COLO668 (cell line): ENCODE data around the gene DCDC1.

ENCODE experiments used
- DNase-seq: peaks from one replicate; lab custom pipeline; 2025; ENCODE audit not compliant: unreplicated experiment; lab: John Stamatoyannopoulos, UW

The DCDC1 gene

DNA sequence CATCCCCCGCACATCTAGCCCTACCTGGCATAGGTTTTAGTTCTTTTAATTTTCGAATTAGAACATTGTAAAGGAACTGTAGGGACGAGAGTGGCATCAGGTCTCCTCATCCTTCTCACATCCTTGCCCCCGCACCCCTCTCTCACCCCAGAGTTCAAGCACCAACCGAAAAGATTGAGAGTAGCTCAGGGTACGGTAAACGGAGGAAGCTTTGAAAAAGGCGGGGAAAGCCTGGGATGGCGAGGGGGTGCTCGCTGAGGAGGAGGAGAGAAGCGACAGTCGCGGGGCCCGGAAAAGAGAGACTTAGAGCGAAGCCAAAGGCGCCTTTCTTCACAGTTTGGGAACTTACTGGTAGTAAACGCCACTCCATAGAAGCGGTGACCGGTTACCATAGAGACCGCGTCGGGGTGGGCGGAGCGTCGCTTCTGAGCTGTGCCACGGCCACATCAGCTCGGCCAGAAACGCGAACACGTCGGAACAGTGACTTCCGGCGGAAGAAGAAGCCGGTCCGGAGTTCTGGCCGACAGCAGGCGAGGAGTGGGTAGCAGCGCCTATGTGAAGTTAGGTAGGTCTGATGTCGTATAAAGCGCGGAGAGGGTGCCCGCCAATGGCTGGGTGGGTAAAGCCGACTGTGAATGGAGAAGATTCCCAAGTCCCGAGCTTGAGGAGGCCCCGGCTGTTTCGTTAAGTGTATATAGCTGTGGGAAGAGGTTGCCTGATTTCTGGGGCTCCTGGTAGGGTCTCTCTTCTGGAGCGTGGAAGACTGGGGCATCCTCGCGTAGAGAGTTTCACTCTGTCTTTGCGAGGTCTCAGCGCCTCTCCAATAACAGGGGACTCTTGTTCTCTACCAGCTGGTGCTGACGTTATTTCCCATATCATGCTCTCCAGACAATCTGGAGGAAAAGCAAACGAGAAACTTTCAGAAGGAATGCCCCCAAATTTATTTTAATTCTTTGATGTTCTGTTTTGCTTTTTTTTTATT, at the start of gene DCDC1, which contains the start of gene DNAJC24:
DCDC1 (minus strand) TSS at position 392 of the 982 bp plus-strand sequence. CDS start 41,459 bp downstream, outside the sequence.
DNAJC24 (plus strand) TSS at position 513 of the 982 bp plus-strand sequence. CDS start 889 bp downstream, outside the sequence.
- peak; percentile 93 for DNase-seq

GRCh38 chr11:31419138-31419537, 49.6 kb upstream of the DCDC1 start:
- DNase-seq: no peak

DNA sequence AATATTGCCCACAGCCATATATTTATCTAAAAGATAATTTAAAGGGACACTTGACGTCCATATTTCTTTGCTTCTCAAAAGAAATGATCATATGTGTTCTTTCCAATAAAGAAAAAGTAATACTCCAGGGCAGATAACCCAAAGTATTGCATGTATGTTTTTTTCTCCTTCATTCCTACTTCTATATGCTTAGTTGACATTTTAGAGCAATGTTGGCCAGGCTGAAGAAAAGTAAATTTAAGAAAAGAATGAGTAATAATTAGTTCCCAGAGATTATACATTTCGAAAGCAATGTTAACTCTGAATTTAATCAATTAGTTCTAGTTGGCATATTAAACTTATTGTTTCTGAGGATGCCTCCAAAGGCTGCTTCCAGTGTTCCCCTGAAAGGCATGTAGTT, 48.3 kb upstream of the DCDC1 start:
- DNase-seq: no peak

DNA sequence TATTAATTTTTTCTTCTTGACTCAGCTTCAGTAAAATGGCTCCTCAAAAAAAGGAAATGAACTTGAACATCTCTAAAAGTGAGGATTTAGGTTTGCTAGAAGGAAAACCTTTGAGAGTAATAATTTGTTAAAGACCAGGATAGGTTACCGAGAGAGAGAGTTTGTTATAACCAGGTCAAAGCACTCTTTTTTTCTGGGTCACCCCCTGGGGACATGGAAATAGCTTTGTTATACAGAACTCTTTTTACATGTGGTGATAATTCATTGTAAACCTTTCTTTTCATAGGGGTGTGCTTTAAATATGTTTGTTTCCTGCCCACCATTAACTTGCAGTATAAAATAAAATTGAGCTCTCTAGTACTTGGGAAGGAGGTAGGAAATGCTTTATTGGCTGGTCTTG, 47.8 kb upstream of the DCDC1 start:
- DNase-seq: no peak

GRCh38 chr11:31415435-31415834, 45.9 kb upstream of the DCDC1 start:
- DNase-seq: no peak

GRCh38 chr11:31414338-31414737, 44.8 kb upstream of the DCDC1 start:
- no peak for DNase-seq

DNA sequence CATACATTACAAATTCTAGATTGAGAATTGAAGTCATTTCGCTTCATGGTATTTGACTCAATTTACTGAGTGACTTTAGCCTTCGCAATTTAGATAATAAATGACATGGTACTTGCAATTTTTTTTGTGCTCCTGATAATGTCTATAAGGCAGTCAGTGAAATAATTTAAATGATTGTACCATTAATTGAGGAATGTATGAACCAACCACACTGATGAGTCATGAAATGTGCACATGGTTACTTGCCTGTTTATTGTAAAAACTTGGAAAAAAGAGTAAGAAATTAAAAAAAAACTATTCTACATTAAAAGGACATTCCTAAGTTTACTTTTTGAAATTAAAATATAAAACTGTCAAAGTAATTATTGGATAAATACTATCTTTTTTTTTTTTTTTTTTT, 43.4 kb upstream of the DCDC1 start:
- DNase-seq: no peak

- no peak for DNase-seq
Measured at GRCh38 chr11:31408201-31408600, 38.7 kb upstream of the DCDC1 start.

GRCh38 chr11:31404614-31405013, 35.1 kb upstream of the DCDC1 start:
- DNase-seq: no peak

GRCh38 chr11:31397239-31397834, 27.8 kb upstream of the DCDC1 start:
- no peak for DNase-seq

- no peak for DNase-seq
Measured at GRCh38 chr11:31387379-31387778, 17.8 kb upstream of the DCDC1 start.

GRCh38 chr11:31383116-31383515, 13.6 kb upstream of the DCDC1 start:
- DNase-seq: no peak

DNA sequence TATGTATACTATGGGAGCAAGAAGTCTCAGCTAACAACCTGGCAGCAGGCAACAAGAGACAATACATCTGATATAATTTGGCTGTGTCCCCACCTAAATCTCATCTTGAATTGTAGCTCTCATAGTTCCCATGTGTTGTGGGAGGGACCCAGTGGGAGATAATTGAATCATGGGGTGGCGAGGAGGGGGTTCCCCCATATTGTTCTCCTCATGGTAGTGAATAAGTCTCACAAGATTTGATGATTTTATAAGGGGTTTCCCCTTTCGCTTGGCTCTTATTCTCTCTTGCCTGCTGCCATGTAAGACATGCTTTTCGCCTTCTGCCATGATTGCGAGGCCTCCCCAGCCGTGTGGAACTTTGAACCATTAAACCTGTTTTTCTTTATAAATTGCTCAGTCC, 6.3 kb upstream of the DCDC1 start:
- no peak for DNase-seq

DNA sequence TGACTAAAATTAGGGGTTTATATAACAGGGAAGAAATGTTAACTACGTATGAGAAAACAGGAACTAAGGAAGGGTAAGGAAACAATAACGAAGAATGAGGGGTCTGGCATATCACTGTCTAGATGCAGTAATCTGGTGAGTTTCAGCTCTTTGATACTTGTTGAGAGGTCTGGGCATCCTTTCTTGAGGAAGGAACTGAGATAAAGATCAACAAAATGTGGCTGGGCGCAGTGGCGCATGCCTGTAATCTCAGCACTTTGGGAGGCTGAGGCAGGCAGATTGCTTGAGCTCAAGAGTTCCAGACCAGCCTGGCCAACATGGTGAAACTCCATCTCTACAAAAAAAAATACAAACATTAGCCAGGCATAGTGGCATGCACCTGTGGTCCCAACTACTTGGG, 2.7 kb downstream of the DCDC1 start:
- no peak for DNase-seq

DNA sequence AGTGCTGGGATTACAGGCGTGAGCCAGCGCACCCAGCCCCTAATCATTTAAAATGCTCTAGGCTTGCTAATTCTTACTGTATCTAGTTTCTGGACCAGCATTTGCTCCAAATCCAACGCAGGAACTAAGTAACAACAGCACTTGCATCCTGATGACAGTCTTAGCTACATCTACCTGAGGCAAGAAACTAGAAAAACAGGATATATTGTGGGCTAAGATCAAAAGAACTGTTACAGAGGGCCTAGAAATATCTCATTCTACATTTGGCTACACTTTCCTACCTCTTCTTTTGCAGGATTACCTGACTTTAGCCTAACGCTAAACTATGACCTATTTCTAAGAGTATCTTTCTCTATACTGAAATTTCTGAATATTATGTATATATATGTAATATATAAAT, 7.8 kb downstream of the DCDC1 start:
- DNase-seq: no peak

- no peak for DNase-seq
Measured at GRCh38 chr11:31355817-31356216, 13.7 kb downstream of the DCDC1 start.

DNA sequence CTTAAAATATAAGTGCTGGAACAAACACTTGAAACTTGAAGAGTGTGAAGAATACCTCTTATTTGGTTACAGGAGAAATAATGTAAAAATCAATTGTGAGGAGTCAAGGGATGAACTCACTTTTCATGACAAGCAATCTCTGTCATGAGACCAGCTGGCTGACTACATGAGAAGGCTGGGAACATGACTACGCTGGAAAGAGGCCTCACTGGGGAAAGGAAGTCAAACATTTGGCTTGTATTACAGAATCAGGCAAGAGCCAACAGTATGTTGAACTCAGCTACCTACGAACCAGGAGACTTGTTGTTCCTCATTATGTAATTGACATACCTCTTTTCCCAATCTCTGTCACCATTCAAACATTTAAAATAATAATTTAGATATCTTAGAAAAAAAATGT, 14.4 kb downstream of the DCDC1 start:
- DNase-seq: peak; percentile 8

GRCh38 chr11:31351168-31351567, 18.4 kb downstream of the DCDC1 start:
- DNase-seq: no peak

DNA sequence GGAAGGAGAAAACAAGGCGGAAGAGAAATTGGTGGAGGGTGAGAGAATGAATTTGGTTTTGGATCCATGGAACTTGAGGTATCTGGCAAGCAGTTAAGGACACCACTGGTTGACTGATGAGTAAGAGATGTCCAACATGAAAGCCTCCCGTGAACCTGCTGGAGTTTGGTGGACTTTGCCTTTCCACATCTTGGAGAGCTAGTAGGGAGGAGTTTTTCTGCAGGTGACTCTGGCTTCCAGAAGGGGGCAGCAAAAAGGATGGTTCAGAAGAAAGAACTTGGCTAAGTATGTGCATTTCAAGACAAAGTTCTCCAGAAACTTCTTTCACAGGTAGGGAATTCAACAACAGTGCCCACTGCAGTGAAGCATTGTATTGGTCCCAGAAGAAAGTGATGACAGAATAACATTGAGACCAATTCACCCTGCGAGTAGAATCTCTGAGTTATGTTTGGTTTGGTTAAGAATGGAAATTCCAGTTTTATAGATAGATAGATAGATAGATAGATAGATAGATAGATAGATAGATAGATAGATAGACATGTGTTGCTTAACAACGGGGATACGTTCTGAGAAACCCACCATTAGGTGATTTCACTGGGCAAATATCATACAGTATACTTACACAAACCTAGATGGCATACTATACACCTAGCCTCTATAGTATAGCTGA, 28.5 kb downstream of the DCDC1 start:
- DNase-seq: no peak

DNA sequence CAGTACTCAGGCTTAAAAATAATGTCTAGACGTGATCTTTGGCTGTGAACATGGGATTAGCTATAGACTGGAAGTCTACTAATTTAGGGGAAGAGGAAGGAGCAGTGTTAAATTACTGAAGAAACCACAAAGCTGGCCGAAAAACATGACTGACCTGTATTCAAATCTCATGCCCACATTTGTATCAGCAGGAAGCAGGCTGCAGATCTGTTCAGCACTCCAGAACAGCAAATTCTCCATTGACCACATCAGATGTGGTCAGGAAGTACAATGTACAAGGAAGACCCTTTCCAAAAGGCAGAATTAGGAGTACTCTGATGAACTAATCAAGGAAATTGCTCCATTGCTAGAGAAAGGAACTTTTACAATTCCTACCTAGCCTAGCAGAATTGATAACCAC, 31.7 kb downstream of the DCDC1 start:
- no peak for DNase-seq

GRCh38 chr11:31328697-31329096, 40.8 kb downstream of the DCDC1 start:
- no peak for DNase-seq

GRCh38 chr11:31327417-31327816, 42.1 kb downstream of the DCDC1 start:
- no peak for DNase-seq
